ENCODE results near the gene GKN2. TPM values are rescaled to one million over a fixed set of nuclear protein-coding genes. Genes with fewer than 3 reads are reported as not detected.

The GKN2 gene
- total RNA-seq, 2 donors from 2014 or later, result not detected

DNA sequence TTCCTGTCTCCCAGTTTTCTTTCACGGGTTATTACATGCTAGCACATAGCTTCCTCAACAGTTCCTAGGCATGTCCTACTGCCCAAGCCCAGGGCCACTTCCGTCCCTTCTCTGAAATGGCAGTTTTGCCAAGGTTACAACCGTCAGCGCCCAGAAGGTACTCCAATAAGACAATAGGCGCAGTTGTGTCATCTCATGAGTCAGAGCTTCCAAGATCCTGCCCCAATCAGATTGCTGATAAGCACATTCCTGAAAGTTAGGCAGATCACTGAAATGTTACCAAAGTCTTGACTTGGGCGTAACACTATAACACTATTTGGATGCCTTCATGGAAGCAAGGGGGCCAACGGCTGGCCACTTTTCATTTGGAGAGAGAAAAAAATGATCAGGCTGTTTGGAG lies 34.2 kb downstream of the GKN2 start:
- Mint-ChIP-seq H3K4me3 (no peak overlapping the region), H3K4me1 (no peaks in the 10 kb centered on the region), H3K36me3 (ENCODE audit: low read depth) (no peaks in the 10 kb centered on the region), H3K27me3 (no peaks in the 10 kb centered on the region), H3K27ac (no peak overlapping the region), H3K9me3 (no peaks in the 10 kb centered on the region)
- no peak for ATAC-seq (replicated peaks)

DNA sequence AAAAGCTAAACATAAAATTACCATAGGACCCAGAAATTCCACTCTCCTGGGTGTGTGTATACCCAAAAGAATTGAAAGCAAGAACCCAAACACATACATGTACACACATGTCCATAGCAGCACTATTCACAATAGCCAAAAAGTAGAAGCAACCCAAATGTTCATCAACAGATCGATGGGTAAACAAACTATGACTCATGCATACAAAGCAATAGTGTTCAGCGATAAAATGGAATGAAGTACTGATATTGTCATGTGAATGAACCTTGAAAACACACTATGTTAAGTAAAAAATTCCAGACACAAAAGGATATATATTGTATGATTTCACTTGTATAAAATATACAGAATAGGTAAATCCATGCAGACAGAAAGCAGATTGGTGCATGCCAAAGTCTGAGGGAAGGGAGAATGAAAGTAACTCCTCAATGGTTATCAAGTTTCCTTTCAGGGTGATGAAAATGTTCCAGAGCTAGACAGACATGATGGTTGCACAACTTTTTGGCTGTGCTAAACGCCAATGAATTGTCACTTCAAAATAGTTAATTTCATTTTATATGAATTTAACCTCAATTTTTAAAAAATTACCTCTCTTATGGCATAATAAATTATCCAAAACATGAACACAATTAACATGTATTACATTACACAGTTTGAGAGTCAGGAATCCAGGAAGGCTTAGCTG lies 35.5 kb downstream of the GKN2 start:
- ATAC-seq (replicated peaks), result no peak
- H3K4me3 Mint-ChIP-seq, result no peak overlapping the region
- H3K27me3 Mint-ChIP-seq, result no peaks in the 10 kb centered on the region
- H3K4me1 Mint-ChIP-seq, result no peaks in the 10 kb centered on the region
- no peaks in the 10 kb centered on the region for H3K9me3 Mint-ChIP-seq
- H3K27ac Mint-ChIP-seq, result no peak overlapping the region
- no peaks in the 10 kb centered on the region for H3K36me3 Mint-ChIP-seq (ENCODE audit: low read depth)

DNA sequence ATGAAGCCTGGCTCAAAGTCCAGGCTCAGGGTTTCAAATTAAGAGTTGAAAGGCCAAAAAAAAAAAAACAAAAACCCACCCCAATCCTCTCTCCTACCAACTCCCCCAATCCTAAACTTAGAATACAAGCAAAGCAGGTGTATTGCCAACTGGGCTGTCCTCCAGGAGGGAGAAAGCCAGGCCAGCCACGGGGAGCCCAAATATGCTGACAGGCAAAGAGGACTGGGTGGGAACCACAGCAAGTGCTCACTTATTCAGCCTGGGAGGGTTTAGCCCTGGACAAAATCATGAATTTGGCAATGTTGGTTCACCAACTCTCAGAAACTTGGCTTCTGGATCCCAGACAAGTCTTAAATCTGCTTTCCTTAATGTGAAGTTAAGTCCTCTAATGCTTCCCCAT lies 36.5 kb downstream of the GKN2 start:
- no peak overlapping the region for H3K27ac Mint-ChIP-seq
- no peaks in the 10 kb centered on the region for H3K4me1 Mint-ChIP-seq
- ATAC-seq (replicated peaks), result no peak
- H3K36me3 Mint-ChIP-seq (ENCODE audit: low read depth), result no peaks in the 10 kb centered on the region
- H3K9me3 Mint-ChIP-seq, result no peaks in the 10 kb centered on the region
- no peaks in the 10 kb centered on the region for H3K27me3 Mint-ChIP-seq
- no peak overlapping the region for H3K4me3 Mint-ChIP-seq

DNA sequence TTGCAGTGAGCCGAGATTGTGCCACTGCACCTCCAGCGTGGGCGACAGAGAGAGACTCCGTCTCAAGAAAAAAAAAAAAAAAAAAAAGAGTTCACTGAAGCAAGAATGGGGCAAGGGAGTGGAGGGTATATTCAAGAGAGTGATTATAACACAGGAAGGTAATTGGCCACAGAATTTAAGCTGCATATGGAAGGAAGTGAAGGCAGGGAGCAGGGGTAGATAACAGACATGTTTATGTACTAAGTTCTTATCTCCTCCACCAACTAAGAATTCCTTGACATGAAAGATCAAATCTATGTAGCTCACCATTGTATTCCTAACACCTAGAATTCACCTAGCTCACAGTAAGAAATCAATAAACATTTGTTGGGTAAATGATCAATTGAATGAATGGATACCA lies 37.3 kb downstream of the GKN2 start:
- ATAC-seq (replicated peaks), result no peak
- Mint-ChIP-seq H3K9me3 (no peaks in the 10 kb centered on the region), H3K27me3 (no peaks in the 10 kb centered on the region)

DNA sequence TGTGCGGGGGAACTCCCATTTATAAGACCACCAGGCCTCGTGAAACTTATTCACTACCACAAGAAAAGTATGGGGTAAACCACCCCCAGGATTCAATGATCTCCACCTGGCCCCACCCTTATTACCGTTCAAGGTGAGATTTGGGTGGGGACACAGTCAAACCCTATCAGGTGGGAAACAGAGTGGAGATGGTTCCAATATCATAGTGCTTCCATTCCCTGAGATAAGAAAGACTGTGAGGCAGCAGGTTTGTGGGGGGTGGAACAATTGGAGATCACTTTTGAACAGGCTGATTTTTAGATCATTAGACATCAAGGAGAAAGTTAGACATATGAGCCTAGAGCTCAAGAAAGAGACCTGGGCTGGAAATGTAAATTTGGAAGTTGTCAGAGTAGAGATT lies 39.3 kb downstream of the GKN2 start:
- Mint-ChIP-seq H3K4me3 (no peak overlapping the region), H3K27me3 (no peaks in the 10 kb centered on the region), H3K27ac (no peak overlapping the region), H3K4me1 (peaks cover 17% of the 10 kb centered on the region), H3K36me3 (ENCODE audit: low read depth) (no peaks in the 10 kb centered on the region), H3K9me3 (no peaks in the 10 kb centered on the region)
- ATAC-seq (replicated peaks), result no peak

More for the DNA sequence above, 37.3 kb downstream of the GKN2 start:
- no peak overlapping the region for H3K4me3 Mint-ChIP-seq
- no peaks in the 10 kb centered on the region for H3K36me3 Mint-ChIP-seq (ENCODE audit: low read depth)
- no peak overlapping the region for H3K27ac Mint-ChIP-seq
- H3K4me1 Mint-ChIP-seq, result no peaks in the 10 kb centered on the region

DNA sequence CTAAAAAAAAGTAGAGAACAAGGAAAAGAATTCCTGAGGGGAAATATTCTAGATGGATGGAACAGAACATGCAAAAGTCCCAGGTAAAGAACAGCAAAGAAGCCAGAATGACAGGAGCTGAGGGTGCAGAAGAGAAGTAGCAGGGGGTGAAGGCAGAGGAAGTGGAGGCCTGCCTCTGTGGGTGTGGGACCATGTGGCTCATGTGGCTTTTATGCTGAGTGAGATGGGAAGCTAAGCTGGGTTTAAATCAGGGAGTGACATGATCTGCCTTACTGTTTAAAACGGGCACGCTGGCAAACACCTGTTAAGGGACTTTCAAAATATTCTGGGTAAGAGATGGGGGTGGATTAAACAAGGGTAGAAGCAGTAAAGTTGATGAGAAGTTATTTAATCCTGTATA lies 40.0 kb downstream of the GKN2 start:
- Mint-ChIP-seq H3K4me1 (peaks cover 22% of the 10 kb centered on the region), H3K9me3 (no peaks in the 10 kb centered on the region), H3K27me3 (no peaks in the 10 kb centered on the region), H3K36me3 (ENCODE audit: low read depth) (no peaks in the 10 kb centered on the region), H3K4me3 (no peak overlapping the region), H3K27ac (no peak overlapping the region)
- peak; percentile 47 for ATAC-seq (replicated peaks)

DNA sequence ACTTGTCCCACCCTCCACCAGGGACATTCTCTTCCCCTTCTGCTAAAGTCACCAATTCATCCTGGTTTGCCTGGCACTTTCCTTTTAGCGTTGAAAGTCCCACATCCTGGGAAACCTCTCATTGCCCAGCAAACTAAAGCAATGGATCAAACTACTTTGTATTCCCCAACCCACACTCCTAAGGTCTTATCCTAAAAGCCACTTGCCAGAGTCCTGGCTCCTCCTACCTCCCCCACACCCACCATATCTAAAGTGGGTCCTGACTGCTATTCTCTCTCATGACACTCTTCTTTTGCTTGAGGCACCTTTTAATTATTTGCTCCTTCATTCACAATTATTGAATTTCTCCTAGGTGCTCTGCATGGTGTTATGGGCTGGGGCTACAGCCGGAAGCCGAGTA lies 40.6 kb downstream of the GKN2 start:
- Mint-ChIP-seq H3K4me3 (no peak overlapping the region), H3K4me1 (peaks cover 26% of the 10 kb centered on the region), H3K27ac (no peak overlapping the region), H3K36me3 (ENCODE audit: low read depth) (no peaks in the 10 kb centered on the region), H3K27me3 (no peaks in the 10 kb centered on the region), H3K9me3 (no peaks in the 10 kb centered on the region)
- no peak for ATAC-seq (replicated peaks)

DNA sequence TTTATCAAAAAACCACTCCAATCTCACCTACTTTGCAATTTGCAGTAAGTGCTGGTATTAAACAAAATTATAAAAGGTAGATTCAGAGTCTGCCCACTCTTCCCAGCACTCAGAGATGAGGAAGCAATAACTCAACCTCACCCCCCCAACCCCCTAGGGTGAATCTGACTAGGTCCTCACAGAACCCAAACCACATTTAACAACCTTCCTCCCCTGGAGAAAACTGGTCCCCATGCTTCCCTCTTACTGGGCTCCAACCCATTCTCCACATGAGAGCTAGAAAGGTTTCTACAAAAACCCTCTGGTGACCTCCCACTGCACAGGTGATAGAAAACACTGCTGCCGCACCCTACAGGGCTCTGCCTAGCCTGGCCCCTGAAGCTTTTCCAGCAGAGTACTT lies 41.0 kb downstream of the GKN2 start:
- Mint-ChIP-seq H3K4me3 (no peak overlapping the region), H3K27me3 (no peaks in the 10 kb centered on the region), H3K27ac (no peak overlapping the region), H3K36me3 (ENCODE audit: low read depth) (no peaks in the 10 kb centered on the region), H3K9me3 (no peaks in the 10 kb centered on the region), H3K4me1 (peaks cover 26% of the 10 kb centered on the region)
- no peak for ATAC-seq (replicated peaks)

DNA sequence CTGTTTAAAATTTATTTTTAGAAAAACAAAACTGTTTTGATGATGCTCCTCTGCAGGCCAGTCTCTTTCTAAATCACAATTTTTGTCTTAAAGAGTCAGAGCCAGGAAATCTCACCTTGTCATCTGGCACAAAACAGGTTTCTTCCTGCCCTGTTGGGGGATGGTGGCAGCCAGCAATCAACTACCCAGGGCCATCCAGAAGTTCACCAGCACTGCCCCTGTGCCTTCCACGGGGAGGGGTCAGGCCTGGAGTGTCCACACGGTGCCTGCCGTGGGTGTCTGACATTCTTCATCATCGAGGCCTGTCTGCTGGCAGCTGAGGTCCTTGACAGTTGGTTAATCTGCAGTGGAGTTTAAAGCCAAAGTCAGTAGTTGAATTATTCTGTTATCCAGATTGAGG lies 41.4 kb downstream of the GKN2 start:
- Mint-ChIP-seq H3K27me3 (no peaks in the 10 kb centered on the region), H3K27ac (no peak overlapping the region), H3K4me3 (no peak overlapping the region), H3K9me3 (no peaks in the 10 kb centered on the region), H3K36me3 (ENCODE audit: low read depth) (no peaks in the 10 kb centered on the region), H3K4me1 (peaks cover 26% of the 10 kb centered on the region)
- ATAC-seq (replicated peaks), result no peak

DNA sequence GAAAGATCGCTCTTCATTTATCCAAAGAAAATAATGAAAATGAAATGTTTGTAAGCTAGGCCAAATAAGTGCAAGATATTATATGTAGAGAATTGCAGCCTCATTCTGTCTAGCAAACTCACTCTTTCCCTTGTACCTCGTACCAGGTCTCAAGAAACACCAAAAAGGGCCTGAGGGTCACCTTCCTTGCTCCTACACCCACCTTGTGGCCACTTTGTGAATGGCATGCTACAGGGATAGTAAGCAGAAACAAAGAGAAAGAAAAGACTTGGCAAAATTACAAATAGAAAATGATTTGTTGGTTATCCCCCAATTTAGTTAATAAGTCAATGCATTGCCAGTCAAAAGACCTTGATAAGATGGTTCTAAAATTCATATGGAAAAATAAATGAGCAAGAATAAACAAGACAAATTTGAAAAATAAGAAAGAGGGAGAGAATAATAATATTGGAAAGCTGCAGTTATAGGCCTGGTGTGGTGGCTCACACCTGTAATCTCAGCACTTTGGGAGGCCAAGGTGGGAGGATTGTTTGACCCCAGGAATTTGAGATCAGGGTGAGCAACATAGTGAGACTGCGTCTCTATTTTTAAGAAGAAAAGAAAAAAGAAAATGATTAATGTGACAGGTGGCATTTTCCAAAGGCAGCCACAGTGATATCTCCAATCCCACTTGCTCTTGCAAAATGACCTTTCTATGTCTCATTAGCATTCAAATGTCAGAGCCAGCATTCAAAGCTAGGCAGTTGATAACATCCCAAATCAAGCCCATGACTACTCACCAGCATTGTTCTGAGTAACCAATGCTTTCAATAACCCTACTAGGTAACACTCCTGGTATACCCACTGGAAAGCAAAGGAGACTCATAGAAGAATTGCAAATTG lies 42.7 kb downstream of the GKN2 start:
- H3K4me1 Mint-ChIP-seq, result peaks cover 26% of the 10 kb centered on the region
- ATAC-seq (replicated peaks), result peak; percentile 25
- H3K27ac Mint-ChIP-seq, result peak overlapping the region; percentile 40
- no peaks in the 10 kb centered on the region for H3K9me3 Mint-ChIP-seq
- peak overlapping the region; percentile 83 for H3K4me3 Mint-ChIP-seq
- no peaks in the 10 kb centered on the region for H3K36me3 Mint-ChIP-seq (ENCODE audit: low read depth)
- no peaks in the 10 kb centered on the region for H3K27me3 Mint-ChIP-seq

DNA sequence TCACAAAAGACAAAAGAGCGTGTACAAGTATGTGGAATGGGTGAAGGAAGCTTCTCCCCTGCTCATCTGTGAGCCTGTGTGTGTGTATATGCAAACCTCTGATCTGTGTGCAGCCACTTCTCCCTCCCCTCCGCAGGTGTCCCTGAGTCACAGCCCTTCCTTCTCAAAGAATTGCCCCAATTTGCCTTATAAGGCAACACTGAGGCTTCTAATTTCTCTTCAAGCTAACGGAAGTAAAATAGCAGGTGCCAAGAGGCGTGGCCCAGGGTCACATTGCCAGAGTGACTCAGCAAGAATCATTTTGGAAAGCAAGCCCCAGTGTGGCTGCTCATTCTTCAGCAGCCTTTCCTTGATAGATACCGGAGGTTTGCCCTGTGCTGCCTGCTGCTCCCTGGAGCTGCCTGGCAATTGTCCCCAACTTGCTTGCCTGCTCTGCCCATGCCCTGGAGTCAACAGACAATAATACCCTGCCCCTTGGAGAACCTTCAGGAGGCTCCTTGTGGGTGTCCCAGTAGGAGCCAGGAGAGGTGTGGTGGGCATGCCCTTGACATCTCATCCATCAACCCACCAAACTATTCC lies 44.2 kb downstream of the GKN2 start:
- no peaks in the 10 kb centered on the region for H3K36me3 Mint-ChIP-seq (ENCODE audit: low read depth)
- H3K9me3 Mint-ChIP-seq, result no peaks in the 10 kb centered on the region
- H3K4me1 Mint-ChIP-seq, result peaks cover 34% of the 10 kb centered on the region
- H3K4me3 Mint-ChIP-seq, result peak overlapping the region; percentile 83
- H3K27me3 Mint-ChIP-seq, result no peaks in the 10 kb centered on the region
- H3K27ac Mint-ChIP-seq, result peak overlapping the region; percentile 92
- ATAC-seq (replicated peaks), result peak; percentile 92

DNA sequence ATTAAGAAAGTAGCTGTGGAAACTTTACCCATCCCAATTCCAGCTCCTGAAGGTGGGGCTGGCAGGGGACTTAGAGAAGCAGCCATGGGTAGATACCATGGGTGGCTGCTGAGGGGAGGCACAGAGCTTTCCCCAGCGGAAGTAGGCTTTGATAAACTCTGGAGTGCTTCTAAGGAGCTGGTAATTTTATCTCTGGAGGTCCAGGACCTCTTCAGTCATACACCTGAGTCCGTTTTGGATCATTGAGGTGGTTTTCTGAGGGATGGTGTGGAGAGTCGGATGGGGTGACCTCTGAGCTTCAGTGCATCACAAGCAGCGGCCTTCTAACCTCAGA lies 44.8 kb downstream of the GKN2 start:
- no peaks in the 10 kb centered on the region for H3K27me3 Mint-ChIP-seq
- H3K9me3 Mint-ChIP-seq, result no peaks in the 10 kb centered on the region
- H3K36me3 Mint-ChIP-seq (ENCODE audit: low read depth), result no peaks in the 10 kb centered on the region
- peaks cover 34% of the 10 kb centered on the region for H3K4me1 Mint-ChIP-seq
- peak overlapping the region; percentile 92 for H3K27ac Mint-ChIP-seq
- peak overlapping the region; percentile 83 for H3K4me3 Mint-ChIP-seq
- peak; percentile 26 for ATAC-seq (replicated peaks)

DNA sequence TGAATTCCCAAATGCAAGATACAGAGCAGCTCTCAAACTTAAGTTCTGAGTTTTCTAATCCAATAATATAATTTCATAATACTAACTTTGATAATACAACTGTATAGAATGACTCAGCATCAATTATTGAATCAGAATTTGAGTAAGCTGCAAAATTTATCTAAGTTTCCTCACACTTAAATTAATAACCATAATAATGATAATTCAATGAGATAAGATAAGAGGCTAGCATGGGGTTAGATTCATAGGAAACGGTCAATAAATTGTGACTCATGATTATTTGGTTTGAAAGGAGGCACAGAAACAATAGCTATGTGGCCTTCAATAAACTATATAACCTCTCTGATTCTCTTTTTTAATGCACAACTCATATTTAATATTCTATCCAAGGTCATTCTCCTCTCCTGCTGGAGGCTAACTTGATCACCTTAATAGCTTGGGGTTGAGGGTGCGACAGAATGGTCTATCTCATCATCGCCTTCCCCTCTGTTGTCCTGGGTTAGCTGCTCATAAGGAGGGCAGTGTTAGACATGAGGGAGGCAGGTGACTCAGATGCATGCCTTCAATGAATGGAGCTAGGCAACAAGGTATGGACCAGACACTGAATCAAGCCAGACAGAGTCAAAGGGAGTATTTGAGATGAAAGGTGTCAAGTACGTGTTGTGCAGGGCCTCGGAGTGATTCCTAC lies 45.3 kb downstream of the GKN2 start:
- Mint-ChIP-seq H3K4me3 (peak overlapping the region; percentile 83), H3K9me3 (no peaks in the 10 kb centered on the region), H3K27me3 (no peaks in the 10 kb centered on the region), H3K36me3 (ENCODE audit: low read depth) (no peaks in the 10 kb centered on the region), H3K27ac (peak overlapping the region; percentile 92), H3K4me1 (peaks cover 34% of the 10 kb centered on the region)
- peak; percentile 22 for ATAC-seq (replicated peaks)

DNA sequence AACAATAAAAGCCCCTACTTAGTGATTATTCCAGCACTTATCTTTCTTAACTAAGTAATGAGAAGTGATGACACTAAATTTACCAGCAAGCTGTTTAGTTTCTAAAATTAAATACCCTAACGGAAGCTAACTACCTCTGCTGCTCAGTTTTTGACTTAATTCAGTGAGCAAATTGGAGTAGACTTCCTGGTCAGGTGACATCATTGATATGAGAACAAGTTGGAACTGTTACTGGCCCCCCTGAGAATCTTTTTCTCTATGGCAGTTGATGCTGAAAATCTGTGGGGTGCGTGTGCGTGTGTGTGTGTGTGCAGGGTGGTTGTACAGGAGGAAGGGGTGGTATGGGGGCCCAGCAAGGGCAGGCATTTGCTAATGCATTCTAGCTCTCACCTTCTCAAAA lies 46.0 kb downstream of the GKN2 start:
- peaks cover 34% of the 10 kb centered on the region for H3K4me1 Mint-ChIP-seq
- peaks cover 2% of the 10 kb centered on the region for H3K9me3 Mint-ChIP-seq
- no peaks in the 10 kb centered on the region for H3K36me3 Mint-ChIP-seq (ENCODE audit: low read depth)
- no peak for ATAC-seq (replicated peaks)
- no peak overlapping the region for H3K27ac Mint-ChIP-seq
- no peak overlapping the region for H3K4me3 Mint-ChIP-seq
- no peaks in the 10 kb centered on the region for H3K27me3 Mint-ChIP-seq
